ENCODE measurements around the gene LILRB3. TPM values are rescaled to one million over a fixed set of nuclear protein-coding genes. Genes with fewer than 3 reads are reported as not detected.

The LILRB3 gene
- total RNA-seq, 1 donor, result not detected

DNA sequence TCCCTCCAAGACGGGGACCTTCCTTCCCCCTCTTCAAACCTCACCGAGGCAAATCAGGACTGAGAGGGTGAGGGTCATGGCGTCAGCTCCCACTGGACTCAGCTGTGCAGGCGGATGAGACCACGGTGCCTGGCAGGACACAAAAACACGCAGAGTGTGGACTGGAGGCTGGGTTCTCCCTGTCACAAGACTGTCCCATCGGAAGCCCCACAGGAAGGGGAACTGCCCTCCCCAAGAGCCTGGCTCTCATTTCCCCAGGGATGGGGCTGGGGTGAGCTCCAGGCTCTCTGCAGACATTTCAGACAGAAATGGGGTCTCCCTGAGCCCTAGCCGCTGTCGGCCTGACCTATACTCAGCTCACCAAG is 34.3 kb upstream of the LILRB3 start, which contains the start of gene LILRB5:
Gene LILRB5 (minus strand): TSS at position 158 of the 365 bp plus-strand sequence. CDS start 80 bp downstream, at position 78.
- no peak for DNase-seq (ENCODE audit: low read depth)
- no peak within 1 kb of the TSS for H3K4me3 ChIP-seq (ENCODE audit: low read depth, low read length)
- TF ChIP-seq, protein P1, sequence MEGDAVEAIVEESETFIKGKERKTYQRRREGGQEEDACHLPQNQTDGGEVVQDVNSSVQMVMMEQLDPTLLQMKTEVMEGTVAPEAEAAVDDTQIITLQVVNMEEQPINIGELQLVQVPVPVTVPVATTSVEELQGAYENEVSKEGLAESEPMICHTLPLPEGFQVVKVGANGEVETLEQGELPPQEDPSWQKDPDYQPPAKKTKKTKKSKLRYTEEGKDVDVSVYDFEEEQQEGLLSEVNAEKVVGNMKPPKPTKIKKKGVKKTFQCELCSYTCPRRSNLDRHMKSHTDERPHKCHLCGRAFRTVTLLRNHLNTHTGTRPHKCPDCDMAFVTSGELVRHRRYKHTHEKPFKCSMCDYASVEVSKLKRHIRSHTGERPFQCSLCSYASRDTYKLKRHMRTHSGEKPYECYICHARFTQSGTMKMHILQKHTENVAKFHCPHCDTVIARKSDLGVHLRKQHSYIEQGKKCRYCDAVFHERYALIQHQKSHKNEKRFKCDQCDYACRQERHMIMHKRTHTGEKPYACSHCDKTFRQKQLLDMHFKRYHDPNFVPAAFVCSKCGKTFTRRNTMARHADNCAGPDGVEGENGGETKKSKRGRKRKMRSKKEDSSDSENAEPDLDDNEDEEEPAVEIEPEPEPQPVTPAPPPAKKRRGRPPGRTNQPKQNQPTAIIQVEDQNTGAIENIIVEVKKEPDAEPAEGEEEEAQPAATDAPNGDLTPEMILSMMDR (IDR thresholded peaks at IDR 0.05; ENCODE audit: insufficient read depth, low read length), result no peak

DNA sequence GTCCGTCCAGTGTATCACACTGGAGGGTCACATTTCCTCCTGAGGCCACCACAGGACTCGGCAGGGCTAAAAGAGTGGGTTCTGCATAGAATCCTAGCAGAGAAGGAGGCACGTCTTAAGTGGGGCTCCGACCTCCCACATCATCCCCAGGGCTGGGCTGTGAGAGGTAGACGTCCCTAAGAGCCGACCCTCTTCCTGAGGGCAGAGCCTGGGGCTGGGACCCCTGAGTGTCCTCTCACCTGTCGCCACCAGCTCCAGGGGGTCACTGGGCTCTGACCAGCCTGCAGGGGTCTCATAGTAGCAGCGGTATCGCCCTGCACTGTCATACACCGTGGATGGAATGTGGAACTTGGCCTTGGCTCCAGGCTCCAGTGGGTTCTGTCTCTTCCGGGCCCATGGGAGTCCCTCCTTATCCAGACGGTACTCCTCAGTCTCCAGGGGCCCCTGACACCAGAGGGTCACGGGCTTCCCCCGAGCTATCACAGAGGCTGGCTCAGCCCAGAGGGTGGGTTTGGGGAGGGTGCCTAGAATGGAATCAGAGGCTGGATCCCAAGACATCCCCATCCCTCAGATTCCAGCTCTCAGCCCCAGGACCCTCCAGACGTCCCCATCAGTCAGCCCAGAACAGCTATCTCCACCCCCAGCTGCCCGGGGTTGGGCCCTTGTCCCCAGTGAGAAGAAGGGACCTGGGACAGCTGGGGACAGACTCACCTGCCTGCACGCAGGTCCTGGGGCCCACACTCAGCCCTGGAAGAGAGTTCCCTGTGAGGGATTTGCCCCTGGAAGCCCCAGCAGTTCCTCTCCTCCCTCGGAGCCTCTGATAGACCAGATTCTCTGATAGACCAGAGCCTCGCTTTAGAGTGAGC is 33.7 kb upstream of the LILRB3 start:
- H3K4me3 ChIP-seq (ENCODE audit: low read depth, low read length), result no peak overlapping the region
- DNase-seq (ENCODE audit: low read depth), result no peak
- TF ChIP-seq, protein P1 (IDR thresholded peaks at IDR 0.05; ENCODE audit: insufficient read depth, low read length), result no peak

DNA sequence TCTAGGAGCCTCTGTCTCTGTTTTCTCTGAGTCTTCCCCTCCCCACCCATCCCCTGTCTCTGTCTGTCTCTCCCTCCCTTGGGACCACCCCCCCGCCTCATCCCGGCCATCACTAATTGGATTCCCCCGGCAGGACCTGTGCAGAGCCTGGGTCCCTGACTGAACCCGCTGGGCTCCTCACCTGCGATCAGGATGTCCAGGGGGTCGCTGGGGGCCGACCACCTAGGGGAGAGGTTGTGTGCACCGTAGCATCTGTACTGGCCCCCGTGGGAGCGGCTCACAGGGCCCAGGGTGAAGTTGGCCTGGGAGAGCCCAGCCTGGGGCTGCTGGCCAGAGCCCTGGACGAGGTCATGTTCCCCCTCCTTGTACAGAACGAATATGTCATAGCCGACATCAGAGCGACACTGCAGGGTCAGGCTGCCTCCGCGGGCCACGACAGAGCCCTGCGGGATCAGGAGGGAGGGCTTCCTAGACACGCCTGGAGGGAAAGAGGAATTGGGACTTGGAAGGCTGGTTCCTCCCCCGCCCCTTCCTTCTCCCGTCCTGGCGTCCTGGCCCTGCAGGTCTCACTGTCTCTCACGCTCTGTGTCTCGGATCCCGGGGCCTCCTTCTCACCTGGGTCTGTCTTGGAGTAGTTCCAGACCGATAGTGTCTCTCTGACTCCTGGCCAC is 32.4 kb upstream of the LILRB3 start:
- TF ChIP-seq, protein P1 (IDR thresholded peaks at IDR 0.05; ENCODE audit: insufficient read depth, low read length), result no peak
- no peak overlapping the region for H3K4me3 ChIP-seq (ENCODE audit: low read depth, low read length)
- no peak for DNase-seq (ENCODE audit: low read depth)

DNA sequence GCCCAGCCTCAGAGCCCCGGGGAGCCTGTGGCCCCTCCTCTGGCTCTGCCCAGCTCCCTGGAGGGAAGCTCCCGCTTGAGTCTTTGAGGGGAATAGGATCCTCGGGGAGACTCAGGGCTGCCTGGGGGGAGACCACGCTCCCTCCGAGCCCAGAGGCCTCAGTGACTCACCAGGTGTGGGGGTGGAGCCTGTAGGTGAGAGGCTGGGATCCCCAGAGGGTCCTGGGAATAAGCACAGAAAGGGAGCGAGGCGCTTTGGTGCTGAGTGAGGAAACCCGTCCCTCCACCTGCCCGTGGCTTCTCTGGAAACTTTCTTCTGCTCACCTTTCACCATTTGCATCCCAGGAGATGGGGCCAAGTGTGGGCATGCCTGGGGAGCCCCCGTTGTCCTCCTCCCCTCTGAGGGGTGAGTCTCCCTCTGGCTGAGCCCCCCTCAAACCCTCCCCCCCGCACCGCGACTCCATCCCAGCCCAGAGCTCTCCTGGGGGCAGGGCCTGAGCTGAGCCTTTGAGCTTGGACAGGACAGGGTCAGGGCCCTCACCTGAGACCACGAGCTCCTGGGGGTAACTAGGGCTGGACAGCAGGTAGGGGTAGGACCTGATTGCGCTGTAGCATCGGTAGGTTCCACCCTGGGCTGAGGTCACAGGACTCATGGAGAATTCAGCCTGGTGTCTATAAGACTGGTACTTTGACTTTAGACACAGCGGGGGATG is 31.5 kb upstream of the LILRB3 start:
- no peak overlapping the region for H3K4me3 ChIP-seq (ENCODE audit: low read depth, low read length)
- no peak for DNase-seq (ENCODE audit: low read depth)
- TF ChIP-seq, protein P1 (IDR thresholded peaks at IDR 0.05; ENCODE audit: insufficient read depth, low read length), result no peak

DNA sequence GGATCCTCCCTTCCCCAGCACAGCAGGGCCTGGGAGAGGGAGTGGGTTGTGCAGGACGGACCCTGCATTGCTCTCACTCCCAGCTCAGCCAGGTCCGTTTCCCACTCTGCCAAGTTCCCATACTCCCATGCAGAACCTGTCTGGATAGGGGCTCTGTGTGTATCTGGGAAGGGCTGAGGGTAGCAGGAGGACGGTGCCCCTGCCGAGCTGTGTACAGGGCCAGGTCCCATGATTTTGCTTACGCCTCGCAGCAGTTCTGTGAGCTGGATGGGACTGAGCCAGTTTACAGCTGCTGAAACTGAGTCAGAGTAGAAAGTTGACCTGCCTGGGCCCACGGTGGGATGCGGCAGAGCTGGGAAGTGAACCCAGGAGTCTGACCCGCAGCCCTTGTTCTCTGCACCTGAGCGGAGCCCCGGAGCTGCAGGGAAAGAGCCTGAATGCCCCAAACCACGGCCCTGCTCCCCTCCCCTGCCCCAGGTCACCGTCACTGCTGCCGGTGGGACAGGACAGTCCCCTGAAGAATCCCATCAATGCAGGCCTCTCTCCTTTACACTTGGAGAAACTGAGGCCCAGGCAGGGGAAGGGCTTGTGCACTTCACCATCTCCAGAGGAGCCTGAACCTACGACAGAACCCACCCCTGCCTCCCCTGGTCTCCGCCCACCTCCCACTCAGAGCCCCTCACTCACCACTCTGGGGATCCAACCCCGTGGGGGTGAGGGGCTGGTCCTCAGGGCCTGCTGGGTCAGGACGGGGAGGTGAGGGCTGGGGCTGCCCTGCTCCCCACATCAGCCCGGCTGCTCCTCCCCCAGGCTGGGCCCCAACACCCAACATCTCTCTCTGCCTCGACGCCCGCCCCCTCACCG is 30.8 kb upstream of the LILRB3 start:
- TF ChIP-seq, protein P1 (IDR thresholded peaks at IDR 0.05; ENCODE audit: insufficient read depth, low read length), result no peak
- H3K4me3 ChIP-seq (ENCODE audit: low read depth, low read length), result no peak overlapping the region
- no peak for DNase-seq (ENCODE audit: low read depth)

DNA sequence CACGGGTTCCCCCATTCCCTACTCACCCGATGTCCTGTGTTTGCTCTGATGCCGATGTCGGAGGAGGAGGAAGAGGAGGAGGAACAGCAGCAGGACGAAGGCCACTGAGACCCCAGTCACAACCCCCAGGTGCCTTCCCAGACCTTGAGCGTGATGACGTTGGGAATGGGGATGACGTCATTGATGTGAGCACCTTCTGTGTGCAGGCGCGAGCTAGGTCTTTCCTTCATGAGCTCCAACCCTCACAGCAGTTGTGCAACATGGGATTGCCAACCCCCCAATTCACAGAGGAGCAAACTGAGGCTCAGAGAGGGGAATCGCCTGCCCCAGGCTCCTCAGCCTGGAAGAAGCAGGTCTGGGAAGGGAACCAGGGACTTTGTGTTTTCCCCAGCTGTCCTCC is 30.0 kb upstream of the LILRB3 start:
- H3K4me3 ChIP-seq (ENCODE audit: low read depth, low read length), result no peak overlapping the region
- DNase-seq (ENCODE audit: low read depth), result no peak
- TF ChIP-seq, protein P1 (IDR thresholded peaks at IDR 0.05; ENCODE audit: insufficient read depth, low read length), result no peak
